Liver (tissue), 9 donors: Measurements from ENCODE around the gene ARRDC4. TPM values are rescaled to one million over a fixed set of nuclear protein-coding genes. Genes with fewer than 3 reads are reported as not detected.

Experiments
- DNase-seq: peaks from one replicate; pipeline ENCODE4 v3.0.0-alpha.2; 2017; ENCODE audit warnings: low spot score
- H3K27ac ChIP-seq, 2 donors: one replicate each; pipeline ENCODE4 v1.7.0; 2013; ENCODE audit warnings: inconsistent platforms in 2 of 2, low read length in 2 of 2, control low read depth in 1 of 2, low read depth in 1 of 2, mild to moderate bottlenecking in 1 of 2
- H3K27me3 ChIP-seq, 4 donors: one replicate each; pipeline versions ENCODE4 v1.6.1 to v1.7.0; 2013; ENCODE audit warnings: low read length in 3 of 4, inconsistent platforms in 1 of 4, mild to moderate bottlenecking in 1 of 4, moderate library complexity in 1 of 4; ENCODE audit not compliant: control insufficient read depth in 4 of 4, insufficient read depth in 4 of 4
- H3K36me3 ChIP-seq, 4 donors: one replicate each; pipeline versions ENCODE4 v1.6.1 to v1.7.0; 2013; ENCODE audit warnings: low read length in 3 of 4, mild to moderate bottlenecking in 3 of 4, low read depth in 1 of 4, moderate library complexity in 1 of 4; ENCODE audit not compliant: control insufficient read depth in 4 of 4, insufficient read depth in 3 of 4
- H3K4me1 ChIP-seq, 4 donors: one replicate each; pipeline versions ENCODE4 v1.6.1 to v1.7.0; 2013; ENCODE audit warnings: low read length in 3 of 4, mild to moderate bottlenecking in 3 of 4, moderate library complexity in 1 of 4; ENCODE audit not compliant: control insufficient read depth in 4 of 4, insufficient read depth in 4 of 4
- H3K4me3 ChIP-seq, 3 donors: one replicate each; pipeline versions ENCODE4 v1.6.1 to v1.7.0; 2013; ENCODE audit warnings: low read length in 3 of 3, control low read depth in 1 of 3, low read depth in 1 of 3, mild to moderate bottlenecking in 1 of 3
- H3K9ac ChIP-seq, 2 donors: one replicate each; pipeline ENCODE4 v1.7.0; 2013; ENCODE audit warnings: low read length in 2 of 2, mild to moderate bottlenecking in 2 of 2, moderate library complexity in 2 of 2, control low read depth in 1 of 2, low read depth in 1 of 2
- H3K9me3 ChIP-seq, 4 donors: one replicate each; pipeline versions ENCODE4 v1.6.1 to v1.7.0; 2013; ENCODE audit warnings: low read length in 3 of 4; ENCODE audit not compliant: control insufficient read depth in 4 of 4
- ATF3 ChIP-seq: IDR thresholded peaks from 2 replicates; pipeline ENCODE4 v1.6.1; 2016; ENCODE audit warnings: antibody characterized with exemption
- EGR1 ChIP-seq, 2 donors: IDR thresholded peaks; 2 replicates each; pipeline ENCODE4 v1.6.1; 2016 to 2018; ENCODE audit warnings: antibody characterized with exemption in 2 of 2, low read depth in 2 of 2
- FOXA1 ChIP-seq: IDR thresholded peaks from 2 replicates; pipeline ENCODE4 v1.6.1; 2016; ENCODE audit warnings: antibody characterized with exemption
- FOXA2 ChIP-seq: IDR thresholded peaks from 2 replicates; pipeline ENCODE4 v1.6.1; 2016; ENCODE audit warnings: antibody characterized with exemption
- GABPA ChIP-seq, 2 donors: IDR thresholded peaks in 1 of 2; conservative IDR thresholded peaks in 1 of 2; 2 replicates each; pipeline ENCODE4 v1.6.1; 2016; ENCODE audit warnings: antibody characterized with exemption in 2 of 2, mild to moderate bottlenecking in 1 of 2, moderate library complexity in 1 of 2
- HNF4A ChIP-seq, 2 donors: conservative IDR thresholded peaks; 2 replicates each; pipeline ENCODE4 v1.6.1; 2016; ENCODE audit warnings: antibody characterized with exemption in 2 of 2, mild to moderate bottlenecking in 2 of 2
- HNF4G ChIP-seq: IDR thresholded peaks from 2 replicates; pipeline ENCODE4 v1.6.1; 2016; ENCODE audit warnings: antibody characterized with exemption
- JUND ChIP-seq, 2 donors: IDR thresholded peaks; 2 replicates each; pipeline ENCODE4 v1.6.1; 2016; ENCODE audit warnings: antibody characterized with exemption in 2 of 2
- NR2F2 ChIP-seq: IDR thresholded peaks from 2 replicates; pipeline ENCODE4 v1.6.1; 2016; ENCODE audit warnings: antibody characterized with exemption
- RAD21 ChIP-seq, 2 donors: IDR thresholded peaks; 2 replicates each; pipeline ENCODE4 v1.6.1; 2016; ENCODE audit warnings: antibody characterized with exemption in 2 of 2, mild to moderate bottlenecking in 2 of 2
- REST ChIP-seq: IDR thresholded peaks from 2 replicates; pipeline ENCODE4 v1.6.1; 2016; ENCODE audit warnings: antibody characterized with exemption, mild to moderate bottlenecking
- RXRA ChIP-seq, 2 donors: IDR thresholded peaks; 2 replicates each; pipeline ENCODE4 v1.6.1; 2017 to 2018; ENCODE audit warnings: antibody characterized with exemption in 2 of 2, mild to moderate bottlenecking in 1 of 2
- SP1 ChIP-seq: IDR thresholded peaks from 2 replicates; pipeline ENCODE4 v1.6.1; 2018; ENCODE audit warnings: antibody characterized with exemption, mild to moderate bottlenecking
- TAF1 ChIP-seq: conservative IDR thresholded peaks from 2 replicates; pipeline ENCODE4 v1.6.1; 2016; ENCODE audit warnings: antibody characterized with exemption, mild to moderate bottlenecking
- YY1 ChIP-seq: IDR thresholded peaks from 2 replicates; pipeline ENCODE4 v1.6.1; 2016; ENCODE audit warnings: antibody characterized with exemption, mild to moderate bottlenecking
- WGBS: extraction: QIAGEN DNeasy Blood & Tissue Kit; methylation state at CpG from one replicate; pipeline ENCODE4 v1.1.7; 2013; 5-methylcytosine and 5-hydroxymethylcytosine counted together
- polyA plus RNA-seq, 2 donors: library from polyadenylated mRNA; stranded (reverse) in 1 of 2; unstranded in 1 of 2; fragments of 200-250 nt in 1 of 2; fragments of >200 nt in 1 of 2; fragmentation: Nextera tagmentation in 1 of 2; extraction: Ambion mirVana in 1 of 2; gene quantifications; one replicate each; pipeline versions ENCODE4 v1.2.1 to v1.2.3, GENCODE V29; 2013 to 2015
- total RNA-seq, 2 donors: library from RNA; depleted of rRNA; stranded (reverse); fragments of >200 nt; gene quantifications; one replicate each; pipeline ENCODE4 v1.2.3, GENCODE V29; 2014
- TF ChIP-seq, protein P1 (sequence below): fragments of 150-350 bp; IDR thresholded peaks from 2 replicates; pipeline ENCODE4 v1.5.1; 2017; ENCODE audit warnings: improper control_type of control experiment, low read depth, low read length; ENCODE audit not compliant: missing input control
- TF ChIP-seq, protein P2 (sequence below): IDR thresholded peaks from 2 replicates; pipeline ENCODE4 v1.6.1; 2016; ENCODE audit warnings: antibody characterized with exemption
- TF ChIP-seq, protein P3 (sequence below): IDR thresholded peaks from 2 replicates; pipeline ENCODE4 v1.6.1; 2016; ENCODE audit warnings: antibody characterized with exemption
- donor health status: healthy.
- donor health status: healthy.
- donor health status: healthy.
- donor health status: healthy.
- donor health status: healthy.

The ARRDC4 gene
- total and polyA plus RNA-seq, 4 donors = 2.5 to 13.4 (median 3.9) TPM

- TF ChIP-seq RAD21 (IDR thresholded peaks at IDR 0.05) (no peak), FOXA1 (no peak), RXRA (IDR thresholded peaks at IDR 0.05) (no peak), NR2F2 (no peak)
- TF ChIP-seq, protein P1, sequence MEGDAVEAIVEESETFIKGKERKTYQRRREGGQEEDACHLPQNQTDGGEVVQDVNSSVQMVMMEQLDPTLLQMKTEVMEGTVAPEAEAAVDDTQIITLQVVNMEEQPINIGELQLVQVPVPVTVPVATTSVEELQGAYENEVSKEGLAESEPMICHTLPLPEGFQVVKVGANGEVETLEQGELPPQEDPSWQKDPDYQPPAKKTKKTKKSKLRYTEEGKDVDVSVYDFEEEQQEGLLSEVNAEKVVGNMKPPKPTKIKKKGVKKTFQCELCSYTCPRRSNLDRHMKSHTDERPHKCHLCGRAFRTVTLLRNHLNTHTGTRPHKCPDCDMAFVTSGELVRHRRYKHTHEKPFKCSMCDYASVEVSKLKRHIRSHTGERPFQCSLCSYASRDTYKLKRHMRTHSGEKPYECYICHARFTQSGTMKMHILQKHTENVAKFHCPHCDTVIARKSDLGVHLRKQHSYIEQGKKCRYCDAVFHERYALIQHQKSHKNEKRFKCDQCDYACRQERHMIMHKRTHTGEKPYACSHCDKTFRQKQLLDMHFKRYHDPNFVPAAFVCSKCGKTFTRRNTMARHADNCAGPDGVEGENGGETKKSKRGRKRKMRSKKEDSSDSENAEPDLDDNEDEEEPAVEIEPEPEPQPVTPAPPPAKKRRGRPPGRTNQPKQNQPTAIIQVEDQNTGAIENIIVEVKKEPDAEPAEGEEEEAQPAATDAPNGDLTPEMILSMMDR = no peak
Observed at GRCh38 chr15:97955035-97955434, 5.5 kb upstream of the ARRDC4 start (continued).

DNA sequence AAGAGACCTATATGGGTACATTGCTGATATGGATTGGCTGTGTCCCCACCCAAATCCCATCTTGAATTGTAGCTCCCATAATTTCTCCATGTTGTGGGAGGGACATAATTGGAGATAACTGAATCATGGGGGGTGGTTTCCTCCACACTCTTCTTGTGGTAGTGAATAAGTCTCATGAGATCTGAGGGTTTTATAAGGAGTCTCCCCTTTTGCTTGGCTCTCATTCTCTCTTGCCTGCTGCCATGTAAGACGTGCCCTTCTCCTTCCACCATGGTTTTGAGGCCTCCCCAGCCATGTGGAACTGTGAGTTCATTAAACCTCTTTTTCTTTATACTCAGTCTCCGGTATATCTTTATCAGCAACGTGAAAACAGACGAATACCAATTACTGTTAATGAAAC, 5.0 kb upstream of the ARRDC4 start:
- 86% methylated on average over 4 of the region's 4 CpGs for WGBS
- DNase-seq = no peak
- Histone ChIP-seq H3K9me3 (no peaks in the 10 kb centered on the region), H3K4me3 (no peak overlapping the region), H3K36me3 (no peaks in the 10 kb centered on the region), H3K4me1 (peaks cover 0 to 5% (median 0%) of the 10 kb centered on the region in 4 donors), H3K27me3 (peaks cover 0 to 2% (median 0%) of the 10 kb centered on the region in 4 donors), H3K27ac (no peak overlapping the region), H3K9ac (no peak overlapping the region)
- TF ChIP-seq YY1 = no peak
- no peak for TF ChIP-seq FOXA2
- TF ChIP-seq NR2F2 = no peak
- TF ChIP-seq, protein P1 = no peak
- TF ChIP-seq REST = no peak
- no peak for TF ChIP-seq GABPA (IDR thresholded peaks at IDR 0.05 in 1 of 2, conservative IDR thresholded peaks at IDR 0.05 in 1 of 2)
- TF ChIP-seq ATF3 = no peak
- no peak for TF ChIP-seq JUND (IDR thresholded peaks at IDR 0.05)
- no peak for TF ChIP-seq SP1
- no peak for TF ChIP-seq RAD21 (IDR thresholded peaks at IDR 0.05)
- TF ChIP-seq FOXA1 = no peak
- TF ChIP-seq, protein P2, sequence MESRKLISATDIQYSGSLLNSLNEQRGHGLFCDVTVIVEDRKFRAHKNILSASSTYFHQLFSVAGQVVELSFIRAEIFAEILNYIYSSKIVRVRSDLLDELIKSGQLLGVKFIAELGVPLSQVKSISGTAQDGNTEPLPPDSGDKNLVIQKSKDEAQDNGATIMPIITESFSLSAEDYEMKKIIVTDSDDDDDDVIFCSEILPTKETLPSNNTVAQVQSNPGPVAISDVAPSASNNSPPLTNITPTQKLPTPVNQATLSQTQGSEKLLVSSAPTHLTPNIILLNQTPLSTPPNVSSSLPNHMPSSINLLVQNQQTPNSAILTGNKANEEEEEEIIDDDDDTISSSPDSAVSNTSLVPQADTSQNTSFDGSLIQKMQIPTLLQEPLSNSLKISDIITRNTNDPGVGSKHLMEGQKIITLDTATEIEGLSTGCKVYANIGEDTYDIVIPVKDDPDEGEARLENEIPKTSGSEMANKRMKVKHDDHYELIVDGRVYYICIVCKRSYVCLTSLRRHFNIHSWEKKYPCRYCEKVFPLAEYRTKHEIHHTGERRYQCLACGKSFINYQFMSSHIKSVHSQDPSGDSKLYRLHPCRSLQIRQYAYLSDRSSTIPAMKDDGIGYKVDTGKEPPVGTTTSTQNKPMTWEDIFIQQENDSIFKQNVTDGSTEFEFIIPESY = no peak
- TF ChIP-seq, protein P3, sequence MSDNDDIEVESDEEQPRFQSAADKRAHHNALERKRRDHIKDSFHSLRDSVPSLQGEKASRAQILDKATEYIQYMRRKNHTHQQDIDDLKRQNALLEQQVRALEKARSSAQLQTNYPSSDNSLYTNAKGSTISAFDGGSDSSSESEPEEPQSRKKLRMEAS = no peak
- no peak for TF ChIP-seq HNF4A (conservative IDR thresholded peaks at IDR 0.05)
- no peak for TF ChIP-seq HNF4G
- no peak for TF ChIP-seq RXRA (IDR thresholded peaks at IDR 0.05)
- TF ChIP-seq TAF1 = no peak
- TF ChIP-seq EGR1 (IDR thresholded peaks at IDR 0.05; ENCODE audit: low read depth in 2 of 2) = no peak
